Nephron (organoid): ENCODE results near the gene CHTF18.

Experiments
- H3K27ac Mint-ChIP-seq, 3 experiments: 2 replicates each; pipeline ENCODE4 v1.8.0; 2020; ENCODE audit warnings: mixed read lengths in 3 of 3, mild to moderate bottlenecking in 2 of 3, moderate library complexity in 1 of 3
- H3K27me3 Mint-ChIP-seq: 2 replicates; pipeline ENCODE4 v1.8.0; 2021; ENCODE audit warnings: low read depth, mild to moderate bottlenecking, moderate library complexity, mixed read lengths
- H3K36me3 Mint-ChIP-seq: 2 replicates; pipeline ENCODE4 v1.8.0; 2020; ENCODE audit warnings: low read depth, mixed read lengths
- H3K4me1 Mint-ChIP-seq: 2 replicates; pipeline ENCODE4 v1.8.0; 2020; ENCODE audit warnings: mixed read lengths
- H3K4me3 Mint-ChIP-seq, 3 experiments: 2 replicates each; pipeline ENCODE4 v1.8.0; 2020; ENCODE audit warnings: mild to moderate bottlenecking in 3 of 3, mixed read lengths in 3 of 3, moderate library complexity in 2 of 3
- H3K9me3 Mint-ChIP-seq: 2 replicates; pipeline ENCODE4 v1.8.0; 2020; ENCODE audit warnings: mixed read lengths
- TF ChIP-seq, protein P1 (sequence below), 3 experiments: fragments of 200-600 bp; sonication (generic); IDR thresholded peaks; one replicate each; pipeline ENCODE4 v1.5.0; 2021; ENCODE audit warnings: antibody characterized with exemption in 3 of 3; ENCODE audit not compliant: unreplicated experiment in 3 of 3

The CHTF18 gene

GRCh38 chr16:776824-777223 lies 11.6 kb upstream of the CHTF18 start:
- no peaks in the 10 kb centered on the region for H3K4me1 Mint-ChIP-seq
- H3K9me3 Mint-ChIP-seq: no peaks in the 10 kb centered on the region
- no peak overlapping the region for H3K27ac Mint-ChIP-seq
- TF ChIP-seq, protein P1, sequence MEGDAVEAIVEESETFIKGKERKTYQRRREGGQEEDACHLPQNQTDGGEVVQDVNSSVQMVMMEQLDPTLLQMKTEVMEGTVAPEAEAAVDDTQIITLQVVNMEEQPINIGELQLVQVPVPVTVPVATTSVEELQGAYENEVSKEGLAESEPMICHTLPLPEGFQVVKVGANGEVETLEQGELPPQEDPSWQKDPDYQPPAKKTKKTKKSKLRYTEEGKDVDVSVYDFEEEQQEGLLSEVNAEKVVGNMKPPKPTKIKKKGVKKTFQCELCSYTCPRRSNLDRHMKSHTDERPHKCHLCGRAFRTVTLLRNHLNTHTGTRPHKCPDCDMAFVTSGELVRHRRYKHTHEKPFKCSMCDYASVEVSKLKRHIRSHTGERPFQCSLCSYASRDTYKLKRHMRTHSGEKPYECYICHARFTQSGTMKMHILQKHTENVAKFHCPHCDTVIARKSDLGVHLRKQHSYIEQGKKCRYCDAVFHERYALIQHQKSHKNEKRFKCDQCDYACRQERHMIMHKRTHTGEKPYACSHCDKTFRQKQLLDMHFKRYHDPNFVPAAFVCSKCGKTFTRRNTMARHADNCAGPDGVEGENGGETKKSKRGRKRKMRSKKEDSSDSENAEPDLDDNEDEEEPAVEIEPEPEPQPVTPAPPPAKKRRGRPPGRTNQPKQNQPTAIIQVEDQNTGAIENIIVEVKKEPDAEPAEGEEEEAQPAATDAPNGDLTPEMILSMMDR (IDR thresholded peaks at IDR 0.05; ENCODE audit: unreplicated experiment in 3 of 3): no peak
- no peak overlapping the region for H3K4me3 Mint-ChIP-seq
- H3K27me3 Mint-ChIP-seq: peaks cover 5% of the 10 kb centered on the region
- no peaks in the 10 kb centered on the region for H3K36me3 Mint-ChIP-seq

DNA sequence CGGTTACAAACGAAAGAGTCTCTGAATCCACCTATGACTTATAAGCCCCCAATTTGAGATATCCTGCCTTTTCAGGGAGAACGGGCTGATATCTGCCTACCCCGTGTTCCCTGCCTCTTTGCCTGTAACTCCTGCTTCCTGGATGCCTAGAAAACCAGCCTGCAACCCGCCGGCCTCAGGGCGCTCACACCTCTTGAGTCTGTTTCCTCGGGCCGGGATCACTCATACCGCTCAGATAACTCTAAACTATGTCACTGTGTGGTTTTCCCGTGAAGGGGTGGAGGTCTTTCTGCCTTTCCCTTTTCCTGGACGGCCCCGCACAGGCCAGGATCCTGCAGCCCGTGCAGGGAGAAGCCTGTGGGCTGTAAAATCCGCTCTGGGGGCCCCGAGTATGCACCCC lies 10.6 kb upstream of the CHTF18 start:
- Mint-ChIP-seq H3K4me1 (no peaks in the 10 kb centered on the region), H3K9me3 (no peaks in the 10 kb centered on the region)

DNA sequence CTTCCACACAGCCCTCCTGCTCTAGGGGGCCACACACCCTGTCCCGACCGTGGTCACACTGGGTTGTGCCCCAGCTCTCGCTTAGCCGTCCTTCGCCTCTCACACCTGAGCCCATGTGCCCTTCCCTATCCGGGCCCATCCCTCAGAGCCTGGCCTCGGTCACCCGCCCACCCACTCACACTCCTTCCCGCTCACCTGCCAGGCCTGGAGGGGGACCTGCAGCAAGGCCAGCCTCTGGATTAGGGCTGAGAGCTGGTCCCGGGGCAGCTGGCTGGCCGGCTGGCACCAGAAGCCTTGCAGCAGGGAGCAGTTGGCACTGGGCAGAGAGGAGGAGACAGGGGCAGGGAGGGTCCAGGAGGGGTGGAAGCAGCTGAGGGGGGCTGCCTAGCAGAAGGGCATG lies 10.0 kb upstream of the CHTF18 start:
- Mint-ChIP-seq H3K9me3 (no peaks in the 10 kb centered on the region), H3K4me3 (no peak overlapping the region), H3K27me3 (peaks cover 5% of the 10 kb centered on the region), H3K36me3 (no peaks in the 10 kb centered on the region), H3K4me1 (no peaks in the 10 kb centered on the region), H3K27ac (no peak overlapping the region)
- TF ChIP-seq, protein P1 (IDR thresholded peaks at IDR 0.05; ENCODE audit: unreplicated experiment in 3 of 3): no peak

More for the DNA sequence above, 10.6 kb upstream of the CHTF18 start:
- TF ChIP-seq, protein P1 (IDR thresholded peaks at IDR 0.05; ENCODE audit: unreplicated experiment in 3 of 3): no peak
- peaks cover 5% of the 10 kb centered on the region for H3K27me3 Mint-ChIP-seq
- H3K36me3 Mint-ChIP-seq: no peaks in the 10 kb centered on the region
- H3K27ac Mint-ChIP-seq: peak overlapping the region in 1 of 3 experiments; percentile 52
- no peak overlapping the region for H3K4me3 Mint-ChIP-seq

GRCh38 chr16:778909-779527 lies 9.4 kb upstream of the CHTF18 start:
- H3K4me3 Mint-ChIP-seq: no peak overlapping the region
- TF ChIP-seq, protein P1 (IDR thresholded peaks at IDR 0.05; ENCODE audit: unreplicated experiment in 3 of 3): no peak

GRCh38 chr16:779561-779960 lies 8.9 kb upstream of the CHTF18 start:
- H3K9me3 Mint-ChIP-seq: no peaks in the 10 kb centered on the region
- H3K4me1 Mint-ChIP-seq: no peaks in the 10 kb centered on the region
- no peak overlapping the region for H3K27ac Mint-ChIP-seq
- H3K4me3 Mint-ChIP-seq: no peak overlapping the region
- peaks cover 5% of the 10 kb centered on the region for H3K27me3 Mint-ChIP-seq
- no peaks in the 10 kb centered on the region for H3K36me3 Mint-ChIP-seq
- TF ChIP-seq, protein P1 (IDR thresholded peaks at IDR 0.05; ENCODE audit: unreplicated experiment in 3 of 3): no peak

More at GRCh38 chr16:778909-779527, 9.4 kb upstream of the CHTF18 start:
- no peaks in the 10 kb centered on the region for H3K4me1 Mint-ChIP-seq
- no peaks in the 10 kb centered on the region for H3K9me3 Mint-ChIP-seq
- no peaks in the 10 kb centered on the region for H3K36me3 Mint-ChIP-seq
- H3K27me3 Mint-ChIP-seq: peaks cover 5% of the 10 kb centered on the region
- no peak overlapping the region for H3K27ac Mint-ChIP-seq

GRCh38 chr16:780296-780695 lies 8.1 kb upstream of the CHTF18 start:
- TF ChIP-seq, protein P1 (IDR thresholded peaks at IDR 0.05; ENCODE audit: unreplicated experiment in 3 of 3): no peak
- peaks cover 5% of the 10 kb centered on the region for H3K27me3 Mint-ChIP-seq
- no peak overlapping the region for H3K4me3 Mint-ChIP-seq
- H3K9me3 Mint-ChIP-seq: no peaks in the 10 kb centered on the region
- H3K36me3 Mint-ChIP-seq: no peaks in the 10 kb centered on the region
- H3K27ac Mint-ChIP-seq: no peak overlapping the region
- H3K4me1 Mint-ChIP-seq: no peaks in the 10 kb centered on the region
